ENCODE measurements around the gene MAP7.
"Not testable (repeated sequence)": the region's sequence is repeated elsewhere in the genome, so short reads cannot be mapped to it uniquely, and the experiment has no call there.

MAP7 gene

GRCh38 chr6:136500414-136500813 is 49.8 kb downstream of the MAP7 start:
- no peak for DNase-seq
- TF ChIP-seq CTCF (IDR thresholded peaks at IDR 0.05; ENCODE audit: low read depth, low read length), result no peak
- no peak overlapping the region for H3K27ac ChIP-seq
- no peaks in the 10 kb centered on the region for H3K9me3 ChIP-seq (ENCODE audit: severe bottlenecking)
- H3K36me3 ChIP-seq, result no peaks in the 10 kb centered on the region
- no peaks in the 10 kb centered on the region for H3K27me3 ChIP-seq (ENCODE audit: insufficient read depth, low read depth, severe bottlenecking)
- H3K4me3 ChIP-seq (ENCODE audit: low read depth, low read length), result no peak overlapping the region

- Histone ChIP-seq H3K36me3 (no peaks in the 10 kb centered on the region), H3K9me3 (ENCODE audit: severe bottlenecking) (no peaks in the 10 kb centered on the region), H3K4me3 (ENCODE audit: low read depth, low read length) (no peak overlapping the region), H3K27me3 (ENCODE audit: insufficient read depth, low read depth, severe bottlenecking) (no peaks in the 10 kb centered on the region), H3K27ac (no peak overlapping the region)
- no peak for DNase-seq
- no peak for TF ChIP-seq CTCF (IDR thresholded peaks at IDR 0.05; ENCODE audit: low read depth, low read length)
Observed at GRCh38 chr6:136499370-136499769, 50.9 kb downstream of the MAP7 start.

- not testable (repeated sequence) for H3K27me3 ChIP-seq (ENCODE audit: insufficient read depth, low read depth, severe bottlenecking); H3K36me3 ChIP-seq; H3K9me3 ChIP-seq (ENCODE audit: severe bottlenecking); H3K27ac ChIP-seq; H3K4me3 ChIP-seq (ENCODE audit: low read depth, low read length); DNase-seq
Observed at GRCh38 chr6:136496449-136496848, 53.8 kb downstream of the MAP7 start.

GRCh38 chr6:136494710-136495109 is 55.5 kb downstream of the MAP7 start:
- no peak overlapping the region for H3K4me3 ChIP-seq (ENCODE audit: low read depth, low read length)
- H3K27ac ChIP-seq, result no peak overlapping the region
- TF ChIP-seq CTCF (IDR thresholded peaks at IDR 0.05; ENCODE audit: low read depth, low read length), result no peak
- no peaks in the 10 kb centered on the region for H3K9me3 ChIP-seq (ENCODE audit: severe bottlenecking)
- no peaks in the 10 kb centered on the region for H3K36me3 ChIP-seq
- H3K27me3 ChIP-seq (ENCODE audit: insufficient read depth, low read depth, severe bottlenecking), result no peaks in the 10 kb centered on the region
- DNase-seq, result no peak

GRCh38 chr6:136494059-136494458 is 56.2 kb downstream of the MAP7 start:
- H3K36me3 ChIP-seq, result no peaks in the 10 kb centered on the region
- H3K27me3 ChIP-seq (ENCODE audit: insufficient read depth, low read depth, severe bottlenecking), result no peaks in the 10 kb centered on the region
- TF ChIP-seq CTCF (IDR thresholded peaks at IDR 0.05; ENCODE audit: low read depth, low read length), result no peak
- H3K4me3 ChIP-seq (ENCODE audit: low read depth, low read length), result no peak overlapping the region
- DNase-seq, result no peak
- H3K9me3 ChIP-seq (ENCODE audit: severe bottlenecking), result no peaks in the 10 kb centered on the region
- H3K27ac ChIP-seq, result no peak overlapping the region

- no peak for TF ChIP-seq CTCF (IDR thresholded peaks at IDR 0.05; ENCODE audit: low read depth, low read length)
- no peaks in the 10 kb centered on the region for H3K27me3 ChIP-seq (ENCODE audit: insufficient read depth, low read depth, severe bottlenecking)
- no peak overlapping the region for H3K27ac ChIP-seq
- H3K4me3 ChIP-seq (ENCODE audit: low read depth, low read length), result no peak overlapping the region
- no peaks in the 10 kb centered on the region for H3K36me3 ChIP-seq
- no peaks in the 10 kb centered on the region for H3K9me3 ChIP-seq (ENCODE audit: severe bottlenecking)
- DNase-seq, result no peak
Observed at GRCh38 chr6:136492409-136492808, 57.8 kb downstream of the MAP7 start.

Measured in WERI-Rb-1 (cell line).